ENCODE measurements around the gene MAPRE2.

MAPRE2 gene

DNA sequence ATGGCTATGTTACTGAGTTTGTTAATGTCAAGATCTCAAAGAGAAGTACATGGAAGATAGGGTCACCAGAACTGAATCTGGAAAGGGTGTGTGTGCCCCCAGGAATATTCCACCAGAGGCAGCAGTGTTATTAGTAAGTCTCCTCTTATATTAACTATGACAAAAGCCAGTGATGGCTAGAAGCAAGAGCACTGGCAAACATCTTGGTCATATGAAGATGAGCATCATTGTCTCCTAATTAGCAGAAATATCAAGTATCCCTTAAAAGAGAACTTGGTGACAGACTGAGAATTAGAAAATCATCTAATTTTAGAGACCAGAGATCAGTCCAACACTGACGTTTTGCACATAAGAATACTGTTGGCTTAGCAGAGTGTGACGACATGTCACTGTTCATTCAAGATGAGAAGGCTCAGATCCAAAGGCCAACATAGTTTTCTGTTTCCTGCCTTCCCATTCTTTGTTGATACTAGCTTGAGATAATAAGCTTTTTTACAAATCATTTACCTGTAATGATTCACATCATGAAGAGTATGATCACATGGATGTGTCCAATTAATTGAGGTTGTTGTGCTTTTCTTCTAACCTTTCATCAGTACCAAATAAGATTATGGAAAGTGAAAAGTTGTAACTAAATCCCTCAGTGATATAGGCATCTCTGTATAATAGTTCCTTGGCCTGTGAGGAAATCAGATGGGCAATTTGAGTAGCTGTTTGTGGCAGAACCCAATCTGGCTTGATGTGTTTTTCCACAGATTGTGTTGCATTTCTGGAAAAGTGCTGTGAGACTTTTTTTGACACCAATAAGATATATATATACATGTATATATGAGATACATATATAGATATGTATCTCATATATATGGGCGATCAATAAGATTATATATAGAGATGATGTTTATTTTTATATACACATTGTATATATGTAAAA lies 44.5 kb downstream of the MAPRE2 start:
- H3K27me3 ChIP-seq (ENCODE audit: control insufficient read depth in 3 of 3, insufficient read depth in 3 of 3, low read depth in 1 of 3, low read length in 3 of 3): no peaks in the 10 kb centered on the region
- no peak overlapping the region for H3K27ac ChIP-seq (replicated peaks; ENCODE audit: low read length)
- H4K8ac ChIP-seq (ENCODE audit: low read depth, low read length): no peak overlapping the region
- H3K79me1 ChIP-seq (ENCODE audit: low read depth, low read length): no peaks in the 10 kb centered on the region
- peaks cover 0 to 3% of the 10 kb centered on the region in 2 donors for H3K9me3 ChIP-seq (replicated peaks in 1 of 2; ENCODE audit: control insufficient read depth in 2 of 2, insufficient read depth in 1 of 2, low read depth in 1 of 2, low read length in 2 of 2)
- H3K9ac ChIP-seq (ENCODE audit: low read depth, low read length, poor library complexity): no peak overlapping the region
- H3K4me2 ChIP-seq (ENCODE audit: insufficient read depth, low read length, poor library complexity, severe bottlenecking): no peak overlapping the region
- H2BK5ac ChIP-seq (ENCODE audit: low read length): no peak overlapping the region
- H3K36me3 ChIP-seq (replicated peaks in 1 of 2; ENCODE audit: control insufficient read depth in 2 of 2, insufficient read depth in 2 of 2, low read length in 2 of 2): no peaks in the 10 kb centered on the region
- H3K4me1 ChIP-seq (ENCODE audit: control insufficient read depth in 2 of 2, insufficient read depth in 1 of 2, low read depth in 1 of 2, low read length in 2 of 2): peaks cover 0 to 1% of the 10 kb centered on the region in 2 donors
- no peak overlapping the region for H4K91ac ChIP-seq (ENCODE audit: low read depth, low read length, poor library complexity)
- H2BK120ac ChIP-seq (ENCODE audit: low read depth, low read length): no peak overlapping the region
- H2AFZ ChIP-seq (ENCODE audit: low read length): no peak overlapping the region
- H2BK15ac ChIP-seq (ENCODE audit: low read length): no peak overlapping the region
- H3K4ac ChIP-seq (ENCODE audit: low read length): no peak overlapping the region
- no peak overlapping the region for H3K23ac ChIP-seq (ENCODE audit: low read depth, low read length, poor library complexity)
- no CpG with 5 or more reads among the region's 3 CpGs for WGBS, 2 donors (ENCODE audit: extremely low coverage in 2 of 2, insufficient read length in 2 of 2, insufficient replicate concordance in 1 of 2)
- H2BK12ac ChIP-seq (ENCODE audit: low read length): no peak overlapping the region
- no peak overlapping the region for H3K14ac ChIP-seq (ENCODE audit: low read length)
- H3K4me3 ChIP-seq (ENCODE audit: low read length in 2 of 2): no peak overlapping the region
- DNase-seq (ENCODE audit: low spot score): no peak
- no peak overlapping the region for H2AK5ac ChIP-seq (ENCODE audit: low read depth, low read length)
- H3K18ac ChIP-seq (ENCODE audit: low read length): no peak overlapping the region

DNA sequence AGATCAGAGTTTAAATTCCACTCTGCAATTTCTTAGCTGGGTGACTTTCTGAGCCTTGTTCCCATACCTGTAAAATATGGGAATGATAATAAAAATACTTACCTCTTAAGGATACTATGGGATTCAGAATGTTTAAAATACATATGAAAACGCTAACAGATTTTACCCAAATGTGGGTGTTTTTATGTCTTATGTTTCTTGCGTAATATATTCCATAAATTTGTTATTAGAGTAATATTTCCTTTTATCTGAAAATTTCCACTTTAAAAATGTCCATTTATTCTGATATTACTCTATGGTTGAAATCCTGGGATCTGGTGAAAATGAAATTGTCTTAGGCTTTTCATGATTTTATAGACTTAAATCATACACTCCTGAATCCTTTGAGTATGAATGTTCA lies 45.5 kb downstream of the MAPRE2 start:
- no peak overlapping the region for H2AFZ ChIP-seq (ENCODE audit: low read length)
- no peak for DNase-seq (ENCODE audit: low spot score)
- no peak overlapping the region for H2BK12ac ChIP-seq (ENCODE audit: low read length)

DNA sequence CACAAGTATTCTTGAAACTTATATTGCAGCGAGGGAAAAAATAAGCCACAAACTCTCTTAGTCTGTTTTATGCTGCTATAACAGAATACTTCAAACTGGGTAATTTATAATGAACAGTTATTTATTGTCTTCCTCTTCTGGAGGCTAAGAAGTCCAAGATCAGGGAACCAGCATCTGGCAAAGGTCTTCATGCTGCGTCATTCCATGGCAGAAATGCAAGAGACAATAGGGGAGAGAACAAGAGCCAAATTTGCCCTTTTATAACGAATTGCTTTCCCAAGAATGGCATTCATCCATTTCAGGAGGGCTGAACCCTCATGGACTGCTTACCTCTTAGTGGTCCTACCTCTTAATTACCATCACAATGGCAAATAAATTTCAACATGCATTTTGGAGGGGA lies 46.5 kb downstream of the MAPRE2 start:
- no peak for DNase-seq (ENCODE audit: low spot score)
- no peak overlapping the region for H3K9ac ChIP-seq (ENCODE audit: low read depth, low read length, poor library complexity)
- H4K91ac ChIP-seq (ENCODE audit: low read depth, low read length, poor library complexity): no peak overlapping the region
- H2BK15ac ChIP-seq (ENCODE audit: low read length): no peak overlapping the region
- H2AFZ ChIP-seq (ENCODE audit: low read length): no peak overlapping the region
- no peak overlapping the region for H3K27ac ChIP-seq (replicated peaks; ENCODE audit: low read length)
- no peak overlapping the region for H3K23ac ChIP-seq (ENCODE audit: low read depth, low read length, poor library complexity)
- no CpG with 5 or more reads among the region's 3 CpGs for whole genome bisulfite sequencing, 2 donors (ENCODE audit: extremely low coverage in 2 of 2, insufficient read length in 2 of 2, insufficient replicate concordance in 1 of 2)
- H3K18ac ChIP-seq (ENCODE audit: low read length): no peak overlapping the region
- no peaks in the 10 kb centered on the region for H3K9me3 ChIP-seq (replicated peaks in 1 of 2; ENCODE audit: control insufficient read depth in 2 of 2, insufficient read depth in 1 of 2, low read depth in 1 of 2, low read length in 2 of 2)
- H2BK5ac ChIP-seq (ENCODE audit: low read length): no peak overlapping the region
- no peak overlapping the region for H4K8ac ChIP-seq (ENCODE audit: low read depth, low read length)
- no peak overlapping the region for H2AK5ac ChIP-seq (ENCODE audit: low read depth, low read length)
- H3K4me1 ChIP-seq (ENCODE audit: control insufficient read depth in 2 of 2, insufficient read depth in 1 of 2, low read depth in 1 of 2, low read length in 2 of 2): peaks cover 0 to 1% of the 10 kb centered on the region in 2 donors
- H3K4me2 ChIP-seq (ENCODE audit: insufficient read depth, low read length, poor library complexity, severe bottlenecking): no peak overlapping the region
- no peak overlapping the region for H3K14ac ChIP-seq (ENCODE audit: low read length)
- H3K79me1 ChIP-seq (ENCODE audit: low read depth, low read length): no peaks in the 10 kb centered on the region
- H2BK12ac ChIP-seq (ENCODE audit: low read length): no peak overlapping the region
- H3K4ac ChIP-seq (ENCODE audit: low read length): no peak overlapping the region
- H3K27me3 ChIP-seq (ENCODE audit: control insufficient read depth in 3 of 3, insufficient read depth in 3 of 3, low read depth in 1 of 3, low read length in 3 of 3): no peaks in the 10 kb centered on the region
- no peak overlapping the region for H3K4me3 ChIP-seq (ENCODE audit: low read length in 2 of 2)
- H2BK120ac ChIP-seq (ENCODE audit: low read depth, low read length): no peak overlapping the region
- no peaks in the 10 kb centered on the region for H3K36me3 ChIP-seq (replicated peaks in 1 of 2; ENCODE audit: control insufficient read depth in 2 of 2, insufficient read depth in 2 of 2, low read length in 2 of 2)

More for the DNA sequence above, 45.5 kb downstream of the MAPRE2 start:
- Histone ChIP-seq H3K9ac (ENCODE audit: low read depth, low read length, poor library complexity) (no peak overlapping the region), H2BK120ac (ENCODE audit: low read depth, low read length) (no peak overlapping the region), H4K91ac (ENCODE audit: low read depth, low read length, poor library complexity) (no peak overlapping the region), H2BK15ac (ENCODE audit: low read length) (no peak overlapping the region), H3K14ac (ENCODE audit: low read length) (no peak overlapping the region), H3K18ac (ENCODE audit: low read length) (no peak overlapping the region), H3K36me3 (replicated peaks in 1 of 2; ENCODE audit: control insufficient read depth in 2 of 2, insufficient read depth in 2 of 2, low read length in 2 of 2) (no peaks in the 10 kb centered on the region), H3K27me3 (ENCODE audit: control insufficient read depth in 3 of 3, insufficient read depth in 3 of 3, low read depth in 1 of 3, low read length in 3 of 3) (no peaks in the 10 kb centered on the region), H3K23ac (ENCODE audit: low read depth, low read length, poor library complexity) (no peak overlapping the region), H3K9me3 (replicated peaks in 1 of 2; ENCODE audit: control insufficient read depth in 2 of 2, insufficient read depth in 1 of 2, low read depth in 1 of 2, low read length in 2 of 2) (no peaks in the 10 kb centered on the region), H3K4me2 (ENCODE audit: insufficient read depth, low read length, poor library complexity, severe bottlenecking) (no peak overlapping the region), H3K4me1 (ENCODE audit: control insufficient read depth in 2 of 2, insufficient read depth in 1 of 2, low read depth in 1 of 2, low read length in 2 of 2) (peaks cover 0 to 1% of the 10 kb centered on the region in 2 donors), H4K8ac (ENCODE audit: low read depth, low read length) (no peak overlapping the region), H3K4ac (ENCODE audit: low read length) (no peak overlapping the region), H3K79me1 (ENCODE audit: low read depth, low read length) (no peaks in the 10 kb centered on the region), H3K4me3 (ENCODE audit: low read length in 2 of 2) (no peak overlapping the region), H2BK5ac (ENCODE audit: low read length) (no peak overlapping the region), H3K27ac (replicated peaks; ENCODE audit: low read length) (no peak overlapping the region), H2AK5ac (ENCODE audit: low read depth, low read length) (no peak overlapping the region)
- WGBS, 2 donors (ENCODE audit: extremely low coverage in 2 of 2, insufficient read length in 2 of 2, insufficient replicate concordance in 1 of 2): no CpG with 5 or more reads among the region's 2 CpGs

DNA sequence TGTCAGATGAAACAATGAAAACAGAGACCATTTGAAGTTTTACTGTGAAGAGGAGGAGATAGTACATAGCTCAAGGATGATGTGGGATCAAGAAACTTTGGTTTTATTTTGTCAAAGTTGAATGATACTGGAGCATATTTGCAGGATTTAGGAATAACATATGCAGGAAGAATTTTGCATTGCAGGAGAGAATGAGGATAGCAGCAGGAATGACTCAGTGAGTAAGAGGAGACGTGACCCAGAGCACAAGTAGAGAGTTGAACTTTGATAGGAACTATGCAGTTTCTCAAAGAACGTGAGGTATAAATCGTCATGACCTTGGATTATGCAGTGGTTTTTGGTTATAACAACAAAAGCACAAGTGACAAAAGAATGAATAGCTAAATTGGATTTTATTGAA lies 47.7 kb downstream of the MAPRE2 start:
- Histone ChIP-seq H2AK5ac (ENCODE audit: low read depth, low read length) (no peak overlapping the region), H3K14ac (ENCODE audit: low read length) (no peak overlapping the region), H4K91ac (ENCODE audit: low read depth, low read length, poor library complexity) (no peak overlapping the region), H2AFZ (ENCODE audit: low read length) (no peak overlapping the region), H3K36me3 (replicated peaks in 1 of 2; ENCODE audit: control insufficient read depth in 2 of 2, insufficient read depth in 2 of 2, low read length in 2 of 2) (no peaks in the 10 kb centered on the region), H3K23ac (ENCODE audit: low read depth, low read length, poor library complexity) (no peak overlapping the region), H3K4me1 (ENCODE audit: control insufficient read depth in 2 of 2, insufficient read depth in 1 of 2, low read depth in 1 of 2, low read length in 2 of 2) (peaks cover 0 to 1% of the 10 kb centered on the region in 2 donors), H2BK12ac (ENCODE audit: low read length) (no peak overlapping the region), H3K4ac (ENCODE audit: low read length) (no peak overlapping the region), H3K4me3 (ENCODE audit: low read length in 2 of 2) (no peak overlapping the region), H4K8ac (ENCODE audit: low read depth, low read length) (no peak overlapping the region), H2BK5ac (ENCODE audit: low read length) (no peak overlapping the region), H3K27ac (replicated peaks; ENCODE audit: low read length) (no peak overlapping the region), H3K9ac (ENCODE audit: low read depth, low read length, poor library complexity) (no peak overlapping the region), H2BK120ac (ENCODE audit: low read depth, low read length) (no peak overlapping the region), H3K18ac (ENCODE audit: low read length) (no peak overlapping the region), H3K4me2 (ENCODE audit: insufficient read depth, low read length, poor library complexity, severe bottlenecking) (no peak overlapping the region), H3K9me3 (replicated peaks in 1 of 2; ENCODE audit: control insufficient read depth in 2 of 2, insufficient read depth in 1 of 2, low read depth in 1 of 2, low read length in 2 of 2) (no peaks in the 10 kb centered on the region), H3K27me3 (ENCODE audit: control insufficient read depth in 3 of 3, insufficient read depth in 3 of 3, low read depth in 1 of 3, low read length in 3 of 3) (no peaks in the 10 kb centered on the region), H2BK15ac (ENCODE audit: low read length) (no peak overlapping the region), H3K79me1 (ENCODE audit: low read depth, low read length) (no peaks in the 10 kb centered on the region)
- WGBS, 2 donors (ENCODE audit: extremely low coverage in 2 of 2, insufficient read length in 2 of 2, insufficient replicate concordance in 1 of 2): no CpG with 5 or more reads among the region's 3 CpGs
- no peak for DNase-seq (ENCODE audit: low spot score)
